AG08395 (cell line): ENCODE measurements around the gene NAA35.
"Not testable (repeated sequence)": the region's sequence is repeated elsewhere in the genome, so short reads cannot be mapped to it uniquely, and the experiment has no call there.

Experiments used
- DNase-seq: peaks from one replicate; pipeline ENCODE4 v3.0.0; 2012; ENCODE audit warnings: mixed read lengths, low spot score

The NAA35 gene

GRCh38 chr9:86034863-86035734 lies 94.2 kb downstream of the NAA35 start:
- peak; percentile 70 for DNase-seq

GRCh38 chr9:86035827-86036440 lies 95.0 kb downstream of the NAA35 start:
- no peak for DNase-seq

GRCh38 chr9:86036555-86036954 lies 95.6 kb downstream of the NAA35 start:
- DNase-seq = no peak

- no peak for DNase-seq
Measured at GRCh38 chr9:86039991-86040860, 99.3 kb downstream of the NAA35 start.

GRCh38 chr9:86040861-86041155 lies 99.9 kb downstream of the NAA35 start:
- DNase-seq = no peak

DNA sequence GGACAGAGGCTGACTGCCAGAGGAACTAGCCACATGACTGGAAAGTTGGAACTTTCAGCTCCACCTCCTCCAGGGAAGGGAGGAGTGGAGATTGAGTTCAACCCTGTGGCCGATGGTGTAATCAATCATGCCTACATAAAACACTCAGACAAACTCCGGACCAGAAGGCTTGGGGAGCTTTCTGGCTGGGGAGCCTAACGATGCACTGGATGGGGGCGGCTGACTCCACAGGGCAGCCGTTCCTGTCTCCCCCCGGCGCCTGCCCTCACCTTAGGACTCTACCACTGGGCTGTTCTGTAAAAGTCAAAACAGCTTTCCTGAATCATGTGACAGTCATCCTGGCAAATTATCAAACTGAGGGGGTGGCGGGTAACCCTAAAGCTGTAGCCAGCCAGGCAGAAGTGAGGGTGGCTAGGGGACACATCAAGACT lies 100.4 kb downstream of the NAA35 start:
- DNase-seq = peak; percentile 50

- no peak for DNase-seq
Measured at GRCh38 chr9:86042199-86042978, 101.4 kb downstream of the NAA35 start.

DNA sequence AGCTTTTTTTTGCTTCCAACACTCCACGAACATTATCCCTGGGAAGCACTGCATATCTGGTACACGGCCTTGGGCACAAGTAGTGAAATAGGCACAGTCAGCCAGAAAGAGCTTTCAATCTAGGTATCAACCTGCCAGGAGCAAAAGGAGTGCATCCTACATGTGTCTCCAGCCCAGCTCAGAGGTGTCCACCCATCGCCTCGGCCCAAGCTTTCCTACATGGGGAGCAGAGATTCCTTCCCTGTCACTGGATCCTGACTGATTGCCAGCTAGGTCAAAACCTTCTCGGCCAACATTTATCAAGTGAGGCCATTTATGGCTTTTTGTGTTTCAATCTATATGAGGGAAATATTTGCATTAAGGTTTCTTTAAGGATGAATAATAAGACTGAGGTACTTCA lies 102.6 kb downstream of the NAA35 start:
- no peak for DNase-seq

DNA sequence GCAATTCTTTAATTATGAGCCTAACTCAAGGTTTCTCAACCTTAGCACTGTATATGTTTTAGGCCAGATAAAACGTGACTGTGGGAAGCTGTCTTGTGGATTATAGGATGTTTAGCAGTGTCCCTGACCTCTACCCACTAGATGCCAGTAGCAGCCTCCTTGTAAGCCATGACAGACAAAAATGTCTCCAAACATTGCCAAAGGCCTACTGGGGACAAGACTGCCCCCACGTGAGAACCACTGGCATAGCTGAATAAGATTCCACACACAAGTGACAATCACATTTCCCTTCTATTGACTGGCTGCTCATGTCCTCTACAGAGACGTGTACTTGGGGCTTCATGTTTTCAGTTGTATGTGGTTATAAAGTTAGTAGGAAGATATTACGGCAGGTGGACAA lies 103.1 kb downstream of the NAA35 start:
- DNase-seq = no peak

- no peak for DNase-seq
Measured at GRCh38 chr9:86045654-86046053, 104.7 kb downstream of the NAA35 start.

- no peak for DNase-seq
Measured at GRCh38 chr9:86046071-86046636, 105.2 kb downstream of the NAA35 start.

DNA sequence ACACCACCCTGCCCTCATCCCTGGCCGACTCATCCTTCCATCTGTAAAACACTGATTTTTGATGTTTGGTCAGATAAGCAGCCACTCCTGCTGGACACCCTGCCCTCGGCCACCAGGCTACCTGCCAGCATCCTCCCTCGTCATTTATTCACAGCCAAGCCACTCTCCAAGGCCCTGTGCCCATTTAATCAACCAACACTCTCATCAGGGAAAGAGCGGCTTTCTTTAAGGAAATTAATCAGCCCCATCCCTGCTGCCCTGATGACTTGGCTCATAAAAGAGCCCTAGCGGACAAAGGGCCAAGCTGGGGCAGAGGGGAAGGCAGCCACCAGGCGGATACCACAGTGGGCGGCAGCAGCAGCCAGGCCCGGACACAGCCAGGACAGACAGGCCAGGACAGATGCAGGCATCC lies 106.0 kb downstream of the NAA35 start:
- DNase-seq = no peak

DNA sequence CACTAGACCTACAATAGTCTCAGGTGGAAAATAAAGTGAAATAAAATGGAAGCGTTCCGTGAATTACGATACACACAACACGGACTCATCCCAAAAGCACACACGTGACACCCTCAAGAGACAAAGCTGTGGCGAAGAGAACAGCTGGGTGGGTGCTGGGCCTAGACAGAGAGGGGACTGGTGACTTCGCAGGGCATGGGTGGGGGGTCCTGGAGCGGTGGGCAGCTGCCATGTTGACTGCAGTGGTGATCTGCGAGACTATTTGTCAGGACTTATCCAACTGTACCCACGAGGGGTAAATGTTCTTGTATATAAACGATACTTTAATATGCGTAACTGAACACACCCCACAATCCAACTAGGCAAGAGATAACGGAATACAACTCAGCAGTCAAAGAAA lies 106.4 kb downstream of the NAA35 start:
- no peak for DNase-seq

DNA sequence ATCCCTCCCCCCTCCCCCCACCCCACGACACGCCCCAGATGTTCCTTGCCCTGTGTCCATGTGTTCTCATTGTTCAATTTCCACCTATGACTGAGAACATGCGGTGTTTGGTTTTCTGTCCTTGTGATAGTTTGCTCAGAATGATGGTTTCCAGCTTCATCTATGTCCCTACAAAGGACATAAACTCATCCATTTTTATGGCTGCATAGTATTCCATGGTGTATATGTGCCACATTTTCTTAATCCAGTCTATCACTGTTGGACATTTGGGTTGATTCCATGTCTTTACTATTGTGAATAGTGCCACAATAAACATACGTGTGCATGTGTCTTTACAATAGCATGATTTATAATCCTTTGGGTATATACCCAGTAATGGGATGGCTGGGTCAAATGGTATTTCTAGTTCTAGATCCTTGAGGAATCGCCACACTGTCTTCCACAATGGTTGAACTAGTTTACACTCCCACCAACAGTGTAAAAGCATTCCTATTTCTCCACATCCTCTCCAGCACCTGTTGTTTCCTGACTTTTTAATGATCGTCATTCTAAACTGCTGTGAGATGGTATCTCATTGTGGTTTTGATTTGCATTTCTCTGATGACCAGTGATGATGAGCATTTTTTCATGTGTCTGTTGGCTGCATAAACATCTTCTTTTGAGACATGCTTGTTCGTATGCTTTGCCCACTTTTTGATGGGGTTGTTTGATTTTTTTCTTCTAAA lies 107.2 kb downstream of the NAA35 start:
- not testable (repeated sequence) for DNase-seq

- DNase-seq = no peak
Measured at GRCh38 chr9:86052556-86053468, 111.9 kb downstream of the NAA35 start.

DNA sequence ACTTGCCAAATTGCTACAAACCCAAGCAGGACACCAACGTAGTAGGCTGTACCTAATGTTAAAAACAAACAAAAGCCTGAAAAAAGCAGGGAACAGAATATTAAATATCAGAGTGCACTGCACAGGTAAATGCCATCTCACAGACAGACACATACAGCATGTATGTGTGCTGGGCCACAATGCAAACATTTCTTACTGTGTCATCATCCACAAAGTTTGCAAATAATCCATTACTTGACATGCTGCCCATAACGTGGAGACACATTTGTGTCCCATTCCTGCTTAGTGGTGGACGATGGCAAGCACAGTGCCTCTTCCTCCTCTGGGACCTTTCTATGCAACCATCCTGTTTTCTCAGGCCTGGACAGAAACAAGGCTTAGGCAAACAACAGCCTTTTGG lies 113.7 kb downstream of the NAA35 start:
- no peak for DNase-seq

GRCh38 chr9:86057491-86057890 lies 116.5 kb downstream of the NAA35 start:
- no peak for DNase-seq

- DNase-seq = no peak
Measured at GRCh38 chr9:86061972-86062739, 121.2 kb downstream of the NAA35 start.
